HG03064 (cell line): ENCODE results near the gene ATAD3B.
"Not testable (repeated sequence)": the region's sequence is repeated elsewhere in the genome, so short reads cannot be mapped to it uniquely, and the experiment has no call there.

Source experiments
- ATAC-seq: cut with Tn5 transposase; IDR thresholded peaks from one replicate; pipeline ENCODE4 v1.9.1; 2021; ENCODE audit warnings: low read depth; ENCODE audit not compliant: unreplicated experiment

ATAD3B gene

DNA sequence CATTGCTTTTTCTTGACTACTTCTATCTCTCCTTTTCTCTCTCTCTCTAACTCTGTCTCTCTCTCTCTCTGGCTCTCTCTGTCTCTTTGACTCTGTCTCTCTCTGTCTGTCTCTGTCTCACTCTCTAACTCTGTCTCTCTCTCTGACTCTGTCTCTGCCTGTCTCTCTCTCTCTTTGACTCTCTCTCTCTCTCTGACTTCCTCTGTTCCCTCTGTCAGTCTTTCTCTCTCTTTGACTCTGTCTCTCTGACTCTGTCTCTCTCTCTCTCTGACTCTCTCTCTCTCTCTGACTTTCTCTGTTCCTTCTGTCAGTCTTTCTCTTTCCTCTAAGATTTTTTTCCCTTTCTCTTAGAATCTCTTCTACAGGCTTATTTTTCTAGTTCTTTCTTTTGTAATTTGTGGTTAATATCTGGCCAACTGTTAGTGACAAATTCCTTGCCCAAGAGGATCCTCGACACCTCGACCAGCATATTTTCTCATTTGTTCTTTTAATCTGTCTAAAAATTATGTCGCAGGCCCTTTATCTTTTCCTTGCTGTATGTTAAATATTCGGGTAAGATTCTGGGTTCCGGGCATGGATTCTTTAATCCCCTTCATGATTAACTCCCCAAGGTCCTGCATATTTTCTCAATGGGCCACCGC, 22.3 kb upstream of the ATAD3B start, which contains the start of gene ATAD3C:
Gene ATAD3C (plus strand): TSS at position 591 of the 641 bp plus-strand sequence. CDS start 995 bp downstream, outside the sequence.
- no peak for ATAC-seq

GRCh38 chr1:1450616-1451015, 20.9 kb upstream of the ATAD3B start:
- not testable (repeated sequence) for ATAC-seq

DNA sequence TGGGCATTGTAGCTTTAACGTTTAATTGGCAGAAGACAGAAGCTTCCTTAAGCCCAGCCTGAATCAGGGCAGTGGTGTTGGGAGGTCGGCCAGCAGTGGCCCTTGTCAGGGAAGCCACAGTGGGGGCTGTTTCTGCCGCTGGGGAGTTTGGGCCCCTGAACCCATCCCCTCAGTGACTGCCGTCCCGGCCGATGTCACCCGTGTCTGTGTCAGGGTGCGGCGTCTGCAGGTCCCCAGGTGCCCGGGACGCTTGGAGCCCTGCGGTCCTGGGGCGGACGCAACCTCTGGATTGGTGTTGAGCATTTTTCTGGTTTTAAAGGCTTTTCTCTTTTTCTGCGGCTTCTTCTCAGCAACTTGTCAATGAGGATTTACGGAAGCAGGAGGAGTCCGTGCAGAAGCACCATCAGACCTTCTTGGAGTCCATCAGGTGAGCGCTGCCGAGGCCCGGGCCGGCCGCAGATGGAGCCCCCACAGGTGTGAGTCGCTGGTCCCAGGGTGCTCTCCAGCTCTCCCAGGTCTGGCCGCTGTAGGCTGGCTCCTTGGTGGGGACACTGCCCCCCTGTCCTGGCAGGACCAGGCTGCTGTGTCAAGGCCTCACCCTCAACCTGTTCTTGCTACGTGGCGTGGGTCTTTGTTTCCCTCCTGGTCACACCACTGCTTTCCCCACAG, 19.7 kb upstream of the ATAD3B start:
- no peak for ATAC-seq

GRCh38 chr1:1452365-1452739, 19.2 kb upstream of the ATAD3B start:
- not testable (repeated sequence) for ATAC-seq

DNA sequence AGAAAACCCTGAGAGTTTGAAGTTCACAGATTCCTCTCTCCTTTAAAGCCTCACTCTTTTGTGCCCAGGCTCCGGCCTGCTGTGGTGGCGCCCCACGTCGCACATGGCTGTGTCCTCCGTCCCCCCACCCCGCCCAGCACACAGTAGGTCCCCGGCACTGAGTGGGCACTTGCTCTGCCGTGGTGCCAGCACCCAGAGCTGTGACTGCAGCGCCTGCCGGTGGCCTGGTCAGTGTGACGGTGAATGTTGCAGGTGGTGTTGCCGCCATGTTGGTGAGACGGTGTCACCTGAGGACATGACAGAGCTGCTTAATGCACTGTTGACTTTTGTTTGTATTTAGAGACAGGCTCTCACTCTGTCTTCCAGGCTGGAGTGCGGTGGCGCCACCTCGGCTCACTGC, 18.7 kb upstream of the ATAD3B start:
- ATAC-seq = no peak

- not testable (repeated sequence) for ATAC-seq
Observed at GRCh38 chr1:1454286-1455056, 17.1 kb upstream of the ATAD3B start.

DNA sequence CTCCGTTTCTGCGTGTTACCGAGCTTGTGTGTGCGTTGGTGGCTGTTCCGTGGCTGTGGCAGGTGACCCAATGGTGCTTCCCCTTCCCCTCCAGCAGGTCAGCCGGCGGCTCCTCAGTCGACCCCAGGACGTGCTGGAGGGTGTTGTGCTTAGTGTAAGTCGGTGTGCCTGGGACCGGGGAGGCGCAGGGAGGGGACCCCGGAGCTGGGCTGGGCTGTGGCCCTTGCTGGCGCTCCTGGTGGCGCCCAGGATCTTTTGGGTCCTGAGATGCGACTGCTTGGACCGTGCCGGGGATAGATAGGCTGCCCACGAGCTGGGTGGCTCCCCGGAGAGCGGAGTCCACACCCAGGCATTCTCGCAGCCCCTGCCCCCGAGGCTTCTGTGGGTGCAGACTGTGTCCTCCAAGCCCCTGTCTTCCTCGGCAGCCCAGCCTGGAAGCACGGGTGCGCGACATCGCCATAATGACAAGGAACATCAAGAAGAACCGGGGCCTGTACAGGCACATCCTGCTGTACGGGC, 16.1 kb upstream of the ATAD3B start:
- ATAC-seq = no peak

GRCh38 chr1:1455934-1456333, 15.6 kb upstream of the ATAD3B start:
- ATAC-seq = not testable (repeated sequence)

- not testable (repeated sequence) for ATAC-seq
Observed at GRCh38 chr1:1456683-1457255, 14.8 kb upstream of the ATAD3B start.

- not testable (repeated sequence) for ATAC-seq
Observed at GRCh38 chr1:1459156-1459555, 12.4 kb upstream of the ATAD3B start.

DNA sequence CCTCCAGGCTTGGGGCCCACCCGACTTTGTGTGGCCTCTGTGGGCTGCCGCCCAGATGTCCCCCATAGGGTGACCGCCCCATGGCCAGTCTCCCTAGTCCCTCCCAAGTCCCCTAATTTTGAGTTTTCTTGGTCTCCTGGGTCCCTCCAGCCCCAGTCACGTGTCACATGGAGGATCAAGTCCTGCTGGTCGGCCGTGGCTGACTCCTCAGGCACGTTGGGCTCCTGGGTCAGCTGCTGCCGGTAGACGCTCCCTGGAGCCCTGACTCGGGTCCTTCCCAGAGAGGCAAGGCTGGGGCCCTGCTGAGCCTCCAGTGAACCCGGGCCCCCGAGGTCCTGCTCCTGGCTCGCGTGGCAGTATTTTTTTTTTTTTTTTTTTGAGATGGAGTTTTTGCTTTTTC, 11.9 kb upstream of the ATAD3B start:
- not testable (repeated sequence) for ATAC-seq

DNA sequence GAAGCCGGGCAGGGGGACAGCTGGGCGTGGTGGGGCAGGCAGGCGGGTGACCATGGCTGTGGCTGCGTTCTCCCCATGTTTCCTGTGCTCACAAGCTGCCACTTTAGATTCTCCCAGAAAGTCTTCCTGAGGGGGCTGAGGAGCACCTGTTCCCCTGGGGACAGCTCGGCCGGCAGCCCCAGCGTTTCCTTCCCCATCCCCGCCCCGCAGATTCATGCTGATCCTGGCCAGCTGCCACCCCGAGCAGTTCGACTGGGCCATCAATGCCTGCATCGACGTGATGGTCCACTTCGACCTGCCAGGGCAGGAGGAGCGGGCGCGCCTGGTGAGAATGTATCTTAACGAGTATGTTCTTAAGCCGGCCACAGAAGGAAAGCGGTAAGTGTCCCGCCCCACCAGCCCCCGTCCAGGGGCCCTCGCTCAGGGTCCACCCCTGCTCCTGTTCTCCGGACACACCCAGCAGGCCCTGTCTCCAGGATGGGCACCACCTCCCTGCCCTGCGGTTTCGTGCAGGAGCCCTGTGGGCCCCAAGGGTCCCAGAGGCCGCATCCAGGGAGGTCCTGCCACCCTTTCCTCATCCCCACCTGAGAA, 10.9 kb upstream of the ATAD3B start:
- ATAC-seq = no peak

- ATAC-seq = no peak
Observed at GRCh38 chr1:1461721-1462317, 9.7 kb upstream of the ATAD3B start.

DNA sequence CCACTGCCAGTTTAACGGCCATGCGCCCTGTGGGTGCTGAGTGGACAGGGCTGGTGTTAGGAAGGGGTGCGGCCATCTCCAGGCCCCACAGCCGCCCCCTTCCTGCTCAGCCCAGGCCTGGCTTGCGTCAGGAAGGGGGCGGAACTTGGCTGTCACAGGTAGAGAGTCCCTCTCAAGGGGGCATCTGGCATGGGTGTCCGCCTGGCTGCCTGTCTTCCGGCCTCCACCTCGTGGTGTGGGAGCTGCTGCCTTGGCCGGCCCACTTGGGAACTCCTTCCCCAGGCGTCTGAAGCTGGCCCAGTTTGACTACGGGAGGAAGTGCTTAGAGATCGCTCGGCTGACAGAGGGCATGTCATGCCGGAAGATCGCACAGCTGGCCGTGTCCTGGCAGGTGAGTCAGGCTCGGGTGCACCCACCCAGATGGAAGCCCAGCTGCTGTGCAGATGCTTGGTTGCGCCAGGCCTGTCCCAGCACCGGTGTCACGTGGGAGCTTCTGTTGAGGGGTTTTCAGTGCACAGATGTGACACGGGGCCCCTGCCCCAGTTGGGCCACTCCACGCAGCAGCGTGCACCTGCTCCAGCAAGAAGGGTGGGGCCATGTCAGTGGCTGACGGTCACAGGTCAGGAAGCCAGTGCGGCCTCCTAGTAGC, 9.1 kb upstream of the ATAD3B start:
- ATAC-seq = no peak

DNA sequence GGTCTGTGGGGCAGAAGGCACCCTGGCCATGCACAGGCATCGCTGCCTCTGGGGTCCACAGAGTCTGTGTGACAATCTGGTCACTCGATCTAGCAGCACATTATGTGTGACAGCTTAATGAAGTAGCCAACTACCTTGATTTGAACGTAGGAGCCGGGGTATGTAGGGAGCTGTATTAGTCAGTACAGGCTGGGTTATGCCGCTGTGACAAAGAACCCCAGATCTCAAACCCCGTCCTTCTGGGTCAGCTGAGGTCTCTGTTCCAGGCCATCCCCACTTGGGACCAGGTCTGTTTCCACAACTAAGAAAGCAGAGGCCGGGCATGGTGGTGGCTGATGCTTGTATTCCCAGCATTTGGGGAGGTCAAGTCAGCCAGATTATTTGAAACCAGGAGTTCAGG, 8.3 kb upstream of the ATAD3B start:
- ATAC-seq = no peak

- not testable (repeated sequence) for ATAC-seq
Observed at GRCh38 chr1:1468196-1468985, 3.2 kb upstream of the ATAD3B start.

GRCh38 chr1:1470626-1471388, 758 bp upstream of the ATAD3B start:
- no peak for ATAC-seq
